GM12878 (cell line): Measurements from ENCODE around the gene RNF181.

ENCODE experiments used
- CTCF ChIP-seq, 3 experiments: IDR thresholded peaks in 2 of 3; conservative IDR thresholded peaks in 1 of 3; 2 replicates each; pipeline ENCODE4 v1.5.1; 2011; ENCODE audit warnings: low read depth in 3 of 3, low read length in 3 of 3, mild to moderate bottlenecking in 3 of 3, control low read depth in 2 of 3, moderate library complexity in 2 of 3, inconsistent platforms in 1 of 3, mixed read lengths in 1 of 3; ENCODE audit not compliant: control insufficient read depth in 2 of 3, insufficient read depth in 1 of 3; ENCODE audit errors: extremely low read depth in 1 of 3
- FOXK2 ChIP-seq: fragments of 450-650 bp; IDR thresholded peaks from 2 replicates; pipeline ENCODE4 v1.6.1; 2017; ENCODE audit warnings: mild to moderate bottlenecking, moderate library complexity
- ZBTB4 ChIP-seq: fragments of 450-650 bp; formaldehyde crosslinking; IDR thresholded peaks from 2 replicates; pipeline ENCODE4 v1.4.0; 2022; ENCODE audit warnings: mild to moderate bottlenecking, moderate library complexity
- TF ChIP-seq, protein P1 (sequence below): IDR thresholded peaks from 2 replicates; pipeline ENCODE4 v1.6.1; 2011; ENCODE audit warnings: low read depth, mild to moderate bottlenecking, low read length, moderate library complexity, borderline replicate concordance; ENCODE audit errors: extremely low read depth
- TF ChIP-seq, protein P2 (sequence below): IDR thresholded peaks from 2 replicates; pipeline ENCODE4 v1.6.1; 2011; ENCODE audit warnings: borderline replicate concordance, low read depth, mild to moderate bottlenecking, moderate library complexity, mixed read lengths, low read length; ENCODE audit not compliant: insufficient read depth; ENCODE audit errors: extremely low read length

- no peak for TF ChIP-seq ZBTB4
- TF ChIP-seq, protein P1, sequence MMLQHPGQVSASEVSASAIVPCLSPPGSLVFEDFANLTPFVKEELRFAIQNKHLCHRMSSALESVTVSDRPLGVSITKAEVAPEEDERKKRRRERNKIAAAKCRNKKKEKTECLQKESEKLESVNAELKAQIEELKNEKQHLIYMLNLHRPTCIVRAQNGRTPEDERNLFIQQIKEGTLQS = no peak
- TF ChIP-seq FOXK2 = no peak
- TF ChIP-seq, protein P2, sequence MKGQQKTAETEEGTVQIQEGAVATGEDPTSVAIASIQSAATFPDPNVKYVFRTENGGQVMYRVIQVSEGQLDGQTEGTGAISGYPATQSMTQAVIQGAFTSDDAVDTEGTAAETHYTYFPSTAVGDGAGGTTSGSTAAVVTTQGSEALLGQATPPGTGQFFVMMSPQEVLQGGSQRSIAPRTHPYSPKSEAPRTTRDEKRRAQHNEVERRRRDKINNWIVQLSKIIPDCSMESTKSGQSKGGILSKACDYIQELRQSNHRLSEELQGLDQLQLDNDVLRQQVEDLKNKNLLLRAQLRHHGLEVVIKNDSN = no peak
- no peak for TF ChIP-seq CTCF (IDR thresholded peaks at IDR 0.05 in 2 of 3, conservative IDR thresholded peaks at IDR 0.05 in 1 of 3; ENCODE audit: control insufficient read depth in 2 of 3, extremely low read depth in 1 of 3, insufficient read depth in 1 of 3, low read depth in 3 of 3, low read length in 3 of 3)
Observed at GRCh38 chr2:85599468-85600234, 4.1 kb downstream of the RNF181 start.
